Mesendoderm (in vitro differentiated cells): ENCODE data around the gene BACH1.

ENCODE experiments used
- DNase-seq: peaks from one replicate; pipeline ENCODE4 v3.0.0; 2013
- H2AK5ac ChIP-seq: 2 replicates; pipeline ENCODE4 v1.6.1; 2013; ENCODE audit warnings: low read length, inconsistent platforms
- H2BK120ac ChIP-seq: 2 replicates; pipeline ENCODE4 v1.6.1; 2013; ENCODE audit warnings: low read depth, mild to moderate bottlenecking, low read length, moderate library complexity, mixed read lengths
- H2BK15ac ChIP-seq: replicated peaks from 2 replicates; pipeline ENCODE4 v1.6.1; 2013; ENCODE audit warnings: low read depth, mild to moderate bottlenecking, moderate library complexity
- H2BK5ac ChIP-seq: 2 replicates; pipeline ENCODE4 v1.6.1; 2013; ENCODE audit warnings: low read length, inconsistent platforms
- H3K18ac ChIP-seq: 2 replicates; pipeline ENCODE4 v1.6.1; 2013; ENCODE audit warnings: mild to moderate bottlenecking, low read length, mixed read lengths
- H3K23ac ChIP-seq: one replicate; pipeline ENCODE4 v1.6.1; 2013; ENCODE audit warnings: low read length
- H3K27ac ChIP-seq: 2 replicates; pipeline ENCODE4 v1.5.1; 2013; ENCODE audit warnings: low read depth, mild to moderate bottlenecking, inconsistent platforms, low read length, moderate library complexity
- H3K27me3 ChIP-seq: 2 replicates; pipeline ENCODE4 v1.6.1; 2013; ENCODE audit warnings: low read length, control low read depth, mild to moderate bottlenecking, inconsistent platforms; ENCODE audit not compliant: insufficient read depth, poor library complexity
- H3K36me3 ChIP-seq: 2 replicates; pipeline ENCODE4 v1.6.1; 2013; ENCODE audit warnings: low read length, inconsistent platforms; ENCODE audit not compliant: control insufficient read depth, insufficient read depth
- H3K4ac ChIP-seq: one replicate; pipeline ENCODE4 v1.6.1; 2013; ENCODE audit warnings: low read depth, mild to moderate bottlenecking, low read length, moderate library complexity
- H3K4me1 ChIP-seq: 2 replicates; pipeline ENCODE4 v1.6.1; 2013; ENCODE audit warnings: low read depth, low read length, inconsistent platforms; ENCODE audit not compliant: control insufficient read depth
- H3K4me2 ChIP-seq: 2 replicates; pipeline ENCODE4 v1.6.1; 2013; ENCODE audit warnings: low read length
- H3K4me3 ChIP-seq: 2 replicates; pipeline ENCODE4 v1.5.1; 2013; ENCODE audit warnings: mild to moderate bottlenecking, low read length
- H3K56ac ChIP-seq: one replicate; pipeline ENCODE4 v1.6.1; 2013; ENCODE audit warnings: low read length
- H3K79me1 ChIP-seq: 2 replicates; pipeline ENCODE4 v1.6.1; 2013; ENCODE audit warnings: low read length, inconsistent platforms
- H3K79me2 ChIP-seq: 2 replicates; pipeline ENCODE4 v1.6.1; 2013; ENCODE audit warnings: mild to moderate bottlenecking, low read length; ENCODE audit not compliant: control insufficient read depth, insufficient read depth
- H3K9ac ChIP-seq: 2 replicates; pipeline ENCODE4 v1.6.1; 2013; ENCODE audit warnings: low read length, inconsistent platforms
- H4K5ac ChIP-seq: one replicate; pipeline ENCODE4 v1.6.1; 2013; ENCODE audit warnings: low read length
- H4K8ac ChIP-seq: one replicate; pipeline ENCODE4 v1.6.1; 2013; ENCODE audit warnings: low read depth, mild to moderate bottlenecking, control low read depth, low read length, moderate library complexity
- WGBS: extraction: QIAGEN DNeasy Blood & Tissue Kit; methylation state at CpG from one replicate; pipeline ENCODE4 v1.1.7; 2013; ENCODE audit warnings: low lambda C conversion rate, missing lambda C conversion rate; ENCODE audit not compliant: insufficient coverage; ENCODE audit errors: extremely low coverage; 5-methylcytosine and 5-hydroxymethylcytosine counted together

BACH1 gene

GRCh38 chr21:29326914-29327554 is 28.3 kb downstream of the BACH1 start:
- no peak overlapping the region for H4K5ac ChIP-seq
- H3K56ac ChIP-seq, result no peak overlapping the region
- WGBS, result no CpG with 5 or more reads among the region's 10 CpGs
- H3K9ac ChIP-seq, result no peak overlapping the region
- no peak overlapping the region for H4K8ac ChIP-seq
- H3K36me3 ChIP-seq, result peaks cover 3% of the 10 kb centered on the region
- no peak overlapping the region for H3K27ac ChIP-seq
- no peak overlapping the region for H2BK120ac ChIP-seq
- peaks cover 11% of the 10 kb centered on the region for H3K79me1 ChIP-seq
- no peak overlapping the region for H3K18ac ChIP-seq
- no peak for DNase-seq
- no peak overlapping the region for H2BK15ac ChIP-seq
- H3K4ac ChIP-seq, result no peak overlapping the region
- H3K79me2 ChIP-seq, result peaks cover 4% of the 10 kb centered on the region
- H3K4me1 ChIP-seq, result no peaks in the 10 kb centered on the region
- no peak overlapping the region for H3K4me3 ChIP-seq
- H2AK5ac ChIP-seq, result no peak overlapping the region
- no peak overlapping the region for H3K4me2 ChIP-seq
- no peaks in the 10 kb centered on the region for H3K27me3 ChIP-seq
- no peak overlapping the region for H3K23ac ChIP-seq
- no peak overlapping the region for H2BK5ac ChIP-seq

DNA sequence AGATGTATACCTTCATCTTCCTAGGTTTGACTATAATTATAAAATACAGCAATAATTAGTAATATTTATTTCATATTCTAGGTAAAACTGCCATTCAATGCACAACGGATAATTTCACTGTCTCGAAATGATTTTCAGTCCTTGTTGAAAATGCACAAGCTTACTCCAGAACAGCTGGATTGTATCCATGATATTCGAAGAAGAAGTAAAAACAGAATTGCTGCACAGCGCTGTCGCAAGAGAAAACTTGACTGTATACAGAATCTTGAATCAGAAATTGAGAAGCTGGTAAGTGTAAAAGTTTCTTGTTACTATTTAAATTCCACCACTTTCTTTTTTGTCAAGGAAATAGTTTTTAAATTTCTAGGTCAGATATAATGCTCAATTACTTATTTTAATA is 30.7 kb downstream of the BACH1 start:
- no peaks in the 10 kb centered on the region for H3K79me2 ChIP-seq
- H3K4ac ChIP-seq, result no peak overlapping the region
- no peak overlapping the region for H3K9ac ChIP-seq
- no peak overlapping the region for H2BK120ac ChIP-seq
- no peaks in the 10 kb centered on the region for H3K4me1 ChIP-seq
- H4K8ac ChIP-seq, result no peak overlapping the region
- DNase-seq, result no peak
- no peak overlapping the region for H3K56ac ChIP-seq
- no peak overlapping the region for H3K18ac ChIP-seq
- no peak overlapping the region for H3K27ac ChIP-seq
- peaks cover 3% of the 10 kb centered on the region for H3K36me3 ChIP-seq
- no peak overlapping the region for H4K5ac ChIP-seq
- H2BK5ac ChIP-seq, result no peak overlapping the region
- no peak overlapping the region for H3K23ac ChIP-seq
- peaks cover 8% of the 10 kb centered on the region for H3K79me1 ChIP-seq
- H3K4me3 ChIP-seq, result no peak overlapping the region
- WGBS, result no CpG with 5 or more reads among the region's 5 CpGs
- no peak overlapping the region for H3K4me2 ChIP-seq
- no peaks in the 10 kb centered on the region for H3K27me3 ChIP-seq
- no peak overlapping the region for H2BK15ac ChIP-seq
- no peak overlapping the region for H2AK5ac ChIP-seq

- H3K27ac ChIP-seq, result no peak overlapping the region
- H3K27me3 ChIP-seq, result no peaks in the 10 kb centered on the region
- H2BK5ac ChIP-seq, result no peak overlapping the region
- H3K23ac ChIP-seq, result no peak overlapping the region
- no peak overlapping the region for H3K4me3 ChIP-seq
- H3K36me3 ChIP-seq, result peaks cover 3% of the 10 kb centered on the region
- H4K8ac ChIP-seq, result no peak overlapping the region
- no peak overlapping the region for H3K4me2 ChIP-seq
- no peak overlapping the region for H3K4ac ChIP-seq
- no peak overlapping the region for H2BK120ac ChIP-seq
- no peak overlapping the region for H2AK5ac ChIP-seq
- no CpG with 5 or more reads among the region's 1 CpG for WGBS
- no peak for DNase-seq
- no peak overlapping the region for H3K18ac ChIP-seq
- no peaks in the 10 kb centered on the region for H3K79me2 ChIP-seq
- no peak overlapping the region for H3K9ac ChIP-seq
- H3K79me1 ChIP-seq, result peaks cover 8% of the 10 kb centered on the region
- no peak overlapping the region for H4K5ac ChIP-seq
- H2BK15ac ChIP-seq, result no peak overlapping the region
- H3K4me1 ChIP-seq, result no peaks in the 10 kb centered on the region
- no peak overlapping the region for H3K56ac ChIP-seq
Measured at GRCh38 chr21:29330797-29331196, 32.1 kb downstream of the BACH1 start.

DNA sequence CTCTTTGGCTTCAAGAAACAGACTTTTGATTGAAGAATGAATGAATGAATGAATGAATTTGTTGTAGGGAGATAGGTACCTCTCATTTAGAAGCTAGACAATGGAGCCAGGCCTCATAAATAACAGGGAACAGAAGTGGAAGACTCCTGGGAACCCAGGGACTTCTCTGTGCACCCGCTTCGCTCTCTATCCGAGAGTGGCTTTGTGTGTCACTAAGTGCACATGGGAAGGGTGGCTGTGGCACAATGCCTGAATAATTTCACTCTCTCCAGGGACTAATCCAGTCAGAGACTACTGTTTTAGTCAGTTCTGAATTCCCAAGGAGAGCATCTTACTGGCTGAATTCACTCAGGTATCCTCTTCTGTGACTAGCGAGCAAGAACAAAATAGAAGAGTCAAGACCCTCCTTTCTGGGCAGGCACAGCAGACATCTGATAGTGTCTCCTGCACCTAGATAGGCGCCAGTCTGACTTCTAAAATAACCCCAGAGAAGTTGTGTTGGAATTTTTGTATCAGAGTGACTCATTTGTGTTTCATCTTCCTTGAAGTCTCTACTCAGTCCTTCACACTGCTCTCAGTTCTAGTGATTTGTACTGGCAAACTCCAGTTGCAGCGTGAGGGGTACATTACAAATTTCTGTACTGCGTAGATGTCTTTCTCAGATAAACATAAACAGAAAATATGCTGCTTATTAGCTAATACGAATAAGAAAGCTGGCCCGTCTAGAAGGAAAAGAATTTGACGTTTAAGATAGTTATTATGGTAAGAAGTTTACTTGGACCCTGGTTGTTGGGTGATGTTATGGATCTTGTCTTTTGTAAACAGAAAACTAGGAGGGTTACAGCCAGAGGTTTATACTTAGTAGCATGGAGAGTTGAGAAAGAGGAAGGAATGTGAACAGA is 34.0 kb downstream of the BACH1 start:
- Histone ChIP-seq H3K23ac (no peak overlapping the region), H2AK5ac (no peak overlapping the region), H3K27ac (no peak overlapping the region), H2BK15ac (no peak overlapping the region), H4K5ac (no peak overlapping the region), H2BK120ac (no peak overlapping the region), H3K4me3 (no peak overlapping the region), H3K27me3 (no peaks in the 10 kb centered on the region), H3K4me1 (no peaks in the 10 kb centered on the region), H2BK5ac (no peak overlapping the region), H3K4ac (no peak overlapping the region), H3K36me3 (no peaks in the 10 kb centered on the region), H3K79me2 (no peaks in the 10 kb centered on the region), H4K8ac (no peak overlapping the region), H3K79me1 (no peaks in the 10 kb centered on the region), H3K4me2 (no peak overlapping the region), H3K18ac (no peak overlapping the region), H3K9ac (no peak overlapping the region), H3K56ac (no peak overlapping the region)
- 100% methylated on average over 3 of the region's 10 CpGs for WGBS
- no peak for DNase-seq

DNA sequence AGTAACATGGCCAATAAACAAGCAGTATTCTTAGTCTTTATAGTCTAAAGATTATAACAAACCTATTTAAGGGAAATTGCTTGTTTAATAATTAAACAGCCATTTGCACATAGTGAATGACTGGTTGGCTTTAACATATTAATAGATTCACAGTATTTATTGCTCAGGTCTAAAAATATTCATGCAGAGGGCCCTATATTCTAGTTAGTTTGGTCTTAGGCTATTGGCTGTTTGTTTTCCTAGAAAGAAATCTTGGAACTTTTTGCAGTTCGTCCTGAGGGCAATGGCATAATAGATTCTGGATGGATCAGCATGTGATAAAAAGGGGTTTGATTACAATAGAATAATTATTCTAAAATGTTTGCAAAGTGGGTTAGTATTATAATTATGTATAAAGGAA is 34.7 kb downstream of the BACH1 start:
- Histone ChIP-seq H3K9ac (no peak overlapping the region), H3K79me1 (no peaks in the 10 kb centered on the region), H3K4me2 (no peak overlapping the region), H3K27me3 (no peaks in the 10 kb centered on the region), H3K36me3 (no peaks in the 10 kb centered on the region), H3K4me1 (no peaks in the 10 kb centered on the region), H3K4me3 (no peak overlapping the region), H4K8ac (no peak overlapping the region), H3K4ac (no peak overlapping the region), H3K23ac (no peak overlapping the region), H3K27ac (no peak overlapping the region), H3K18ac (no peak overlapping the region), H2BK15ac (no peak overlapping the region), H4K5ac (no peak overlapping the region), H2AK5ac (no peak overlapping the region), H3K56ac (no peak overlapping the region), H3K79me2 (no peaks in the 10 kb centered on the region), H2BK5ac (no peak overlapping the region), H2BK120ac (no peak overlapping the region)
- DNase-seq, result no peak
- WGBS, result no CpG with 5 or more reads among the region's 1 CpG
